ENCODE data around the gene TANC1. TPM values are rescaled to one million over a fixed set of nuclear protein-coding genes. Genes with fewer than 3 reads are reported as not detected.

TANC1 gene
- total and polyA plus RNA-seq, 11 donors = 26.6 to 91.1 (median 68.8) TPM

DNA sequence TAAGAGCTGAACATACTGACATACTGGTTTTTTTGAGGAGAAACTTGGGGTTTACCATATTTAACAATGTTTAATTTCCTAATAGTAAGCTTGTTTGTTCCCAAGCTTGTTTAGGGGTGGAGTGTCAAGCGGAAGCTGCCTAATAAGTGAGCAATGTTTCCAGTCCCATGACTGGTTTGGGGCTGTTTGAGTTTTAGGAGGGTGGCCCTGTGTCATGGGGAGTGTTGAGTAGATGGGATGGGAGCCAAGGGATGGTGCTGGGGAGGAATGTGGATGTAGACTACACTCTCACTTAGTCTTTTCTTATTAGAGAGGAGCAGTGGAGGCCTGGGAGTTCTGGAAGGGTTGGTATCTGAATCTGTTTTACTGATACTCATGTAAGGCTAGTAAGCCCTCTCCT lies 128.5 kb downstream of the TANC1 start:
- TF ChIP-seq POLR2A (IDR thresholded peaks at IDR 0.05) = no peak
- TF ChIP-seq, protein P1, sequence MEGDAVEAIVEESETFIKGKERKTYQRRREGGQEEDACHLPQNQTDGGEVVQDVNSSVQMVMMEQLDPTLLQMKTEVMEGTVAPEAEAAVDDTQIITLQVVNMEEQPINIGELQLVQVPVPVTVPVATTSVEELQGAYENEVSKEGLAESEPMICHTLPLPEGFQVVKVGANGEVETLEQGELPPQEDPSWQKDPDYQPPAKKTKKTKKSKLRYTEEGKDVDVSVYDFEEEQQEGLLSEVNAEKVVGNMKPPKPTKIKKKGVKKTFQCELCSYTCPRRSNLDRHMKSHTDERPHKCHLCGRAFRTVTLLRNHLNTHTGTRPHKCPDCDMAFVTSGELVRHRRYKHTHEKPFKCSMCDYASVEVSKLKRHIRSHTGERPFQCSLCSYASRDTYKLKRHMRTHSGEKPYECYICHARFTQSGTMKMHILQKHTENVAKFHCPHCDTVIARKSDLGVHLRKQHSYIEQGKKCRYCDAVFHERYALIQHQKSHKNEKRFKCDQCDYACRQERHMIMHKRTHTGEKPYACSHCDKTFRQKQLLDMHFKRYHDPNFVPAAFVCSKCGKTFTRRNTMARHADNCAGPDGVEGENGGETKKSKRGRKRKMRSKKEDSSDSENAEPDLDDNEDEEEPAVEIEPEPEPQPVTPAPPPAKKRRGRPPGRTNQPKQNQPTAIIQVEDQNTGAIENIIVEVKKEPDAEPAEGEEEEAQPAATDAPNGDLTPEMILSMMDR (IDR thresholded peaks at IDR 0.05) = no peak
- 91 to 97% (median 93%) methylated on average over 1 of the region's 1 CpG for WGBS, 4 donors
- peaks cover 0 to 12% (median 8%) of the 10 kb centered on the region in 12 donors for H3K9me3 ChIP-seq
- H3K27me3 ChIP-seq = no peaks in the 10 kb centered on the region
- no peak for DNase-seq
- peaks cover 20 to 96% (median 63%) of the 10 kb centered on the region in 12 donors for H3K4me1 ChIP-seq
- peak overlapping the region in 1 of 12 donors; percentile 8 for H3K27ac ChIP-seq
- H3K4me3 ChIP-seq = no peak overlapping the region
- peaks cover 0 to 10% (median 3%) of the 10 kb centered on the region in 9 donors for H3K36me3 ChIP-seq
- intact Hi-C loops (cut with DNase I) = loop anchor here in 1 of 10 donors (10.0 kb wide), 1 partner anchor 62 kb away; no protein-coding TSS in a partner anchor
- ATAC-seq = no peak

GRCh38 chr2:159098361-159098760 lies 129.9 kb downstream of the TANC1 start:
- intact Hi-C loops (cut with DNase I) = loop anchor here in 1 of 10 donors (10.0 kb wide), 1 partner anchor 64 kb away; no protein-coding TSS in a partner anchor
- DNase-seq = no peak
- no peak for ATAC-seq
- Histone ChIP-seq H3K36me3 (peaks cover 0 to 10% (median 3%) of the 10 kb centered on the region in 9 donors), H3K27ac (peak overlapping the region in 5 of 12 donors; percentile 21 to 58 (median 30)), H3K9me3 (peaks cover 0 to 12% (median 8%) of the 10 kb centered on the region in 12 donors), H3K27me3 (no peaks in the 10 kb centered on the region), H3K4me1 (peaks cover 19 to 83% (median 50%) of the 10 kb centered on the region in 12 donors), H3K4me3 (no peak overlapping the region)
- WGBS, 4 donors = 68 to 84% (median 78%) methylated on average over 3 of the region's 3 CpGs
- no peak for TF ChIP-seq POLR2A (IDR thresholded peaks at IDR 0.05)
- TF ChIP-seq, protein P1 (IDR thresholded peaks at IDR 0.05) = no peak

DNA sequence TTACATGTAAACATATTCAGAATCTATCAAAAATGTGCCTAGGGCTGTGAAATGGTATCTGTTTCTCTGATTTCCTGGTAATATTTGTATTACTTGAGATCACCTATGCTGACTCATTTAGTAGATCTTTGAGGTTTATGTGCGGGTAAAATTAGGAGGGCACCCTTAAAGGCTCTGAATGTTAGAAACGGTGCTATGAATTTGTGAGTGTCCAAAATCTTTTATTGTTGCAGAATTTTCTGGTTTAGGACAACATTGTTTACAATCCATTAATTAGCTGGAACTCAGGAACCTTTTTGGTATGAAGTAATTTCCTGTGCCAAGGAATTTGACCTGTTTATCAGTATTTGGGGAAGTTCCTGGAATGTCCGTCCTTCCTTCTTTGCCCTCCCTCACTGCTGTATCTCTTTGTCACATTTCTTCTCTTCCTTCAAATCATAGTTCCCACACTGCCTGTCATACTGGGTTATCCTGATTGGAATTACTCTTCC lies 130.5 kb downstream of the TANC1 start:
- Histone ChIP-seq H3K9me3 (peaks cover 0 to 12% (median 8%) of the 10 kb centered on the region in 12 donors), H3K27me3 (no peaks in the 10 kb centered on the region), H3K36me3 (peaks cover 0 to 10% (median 3%) of the 10 kb centered on the region in 9 donors), H3K4me3 (no peak overlapping the region), H3K27ac (peak overlapping the region in 9 of 12 donors; percentile 5 to 58 (median 26)), H3K4me1 (peaks cover 15 to 77% (median 44%) of the 10 kb centered on the region in 12 donors)
- ATAC-seq (no peak), DNase-seq (no peak)
- WGBS, 4 donors = 17 to 39% (median 30%) methylated on average over 3 of the region's 3 CpGs
- intact Hi-C loops (cut with DNase I) = loop anchor here in 1 of 10 donors (10.0 kb wide), 1 partner anchor 64 kb away; no protein-coding TSS in a partner anchor
- TF ChIP-seq, protein P1 (IDR thresholded peaks at IDR 0.05) = no peak
- no peak for TF ChIP-seq POLR2A (IDR thresholded peaks at IDR 0.05)

DNA sequence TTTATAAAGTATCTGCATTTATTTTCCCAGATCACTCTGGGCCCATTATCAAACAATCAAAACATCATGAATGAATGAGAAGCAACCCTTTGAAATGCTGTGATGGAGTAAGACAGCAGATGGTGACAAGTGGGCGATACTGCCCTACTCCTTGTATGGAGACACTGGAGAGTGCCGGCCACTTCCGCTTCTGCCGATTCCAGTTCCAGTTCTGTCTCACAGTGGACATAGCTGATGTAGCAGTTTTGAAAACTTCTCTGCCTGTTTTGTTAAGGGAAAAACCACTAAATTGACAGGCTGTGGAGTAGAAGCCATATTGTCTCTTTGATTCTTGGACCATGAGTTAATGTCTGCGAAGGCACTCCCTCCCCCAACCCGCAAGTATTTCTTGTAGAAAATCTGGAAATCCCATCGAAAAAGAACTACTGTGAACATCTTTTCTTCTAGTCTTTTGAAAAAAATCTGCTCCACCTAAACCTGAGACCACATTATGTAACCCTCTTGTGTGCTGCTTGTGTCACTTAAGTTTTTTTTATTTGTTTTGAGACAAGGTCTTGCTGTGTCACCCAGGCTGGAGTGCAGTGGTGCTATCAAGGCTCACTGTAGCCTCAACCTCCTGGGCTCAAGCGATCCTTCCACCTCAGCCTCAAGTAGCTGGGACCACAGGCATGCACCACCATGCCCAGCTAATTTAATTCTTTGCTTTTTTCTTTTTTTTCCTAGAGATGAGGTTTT lies 133.5 kb downstream of the TANC1 start:
- no peaks in the 10 kb centered on the region for H3K27me3 ChIP-seq
- WGBS, 4 donors = 63 to 77% (median 75%) methylated on average over 7 to 8 of the region's 8 CpGs
- intact Hi-C loops (cut with DNase I) = no loop called here
- DNase-seq = peak in 1 of 5 donors; percentile 47
- peaks cover 7 to 62% (median 31%) of the 10 kb centered on the region in 12 donors for H3K4me1 ChIP-seq
- H3K9me3 ChIP-seq = peaks cover 0 to 2% (median 0%) of the 10 kb centered on the region in 12 donors
- peak in 3 of 4 donors; percentile 57 to 65 (median 59) for ATAC-seq
- no peak overlapping the region for H3K4me3 ChIP-seq
- H3K27ac ChIP-seq = peak overlapping the region in 5 of 12 donors; percentile 5 to 54 (median 33)
- H3K36me3 ChIP-seq = peaks cover 0 to 10% (median 3%) of the 10 kb centered on the region in 9 donors
- TF ChIP-seq, protein P1 (IDR thresholded peaks at IDR 0.05) = no peak
- no peak for TF ChIP-seq POLR2A (IDR thresholded peaks at IDR 0.05)
